H1 (cell line): ENCODE measurements around the gene JOSD1. TPM values are rescaled to one million over a fixed set of nuclear protein-coding genes. Genes with fewer than 3 reads are reported as not detected.

Experiments used
- CTCF ChIA-PET: fragments of 300-600 bp; sonication (Branson Sonifier 250); formaldehyde crosslinking; loops from one replicate; lab custom pipeline; 2021; ENCODE audit not compliant: partially characterized antibody; lab: Charles Lee
- POLR2A ChIA-PET: fragments of 300-600 bp; sonication (Branson Sonifier 250); formaldehyde crosslinking; loops from one replicate; lab custom pipeline; 2021; ENCODE audit warnings: inconsistent platforms; ENCODE audit not compliant: partially characterized antibody; lab: Charles Lee
- DNase-seq, 2 experiments: peaks; one replicate each; pipeline versions ENCODE4 v3.0.0 to v3.0.0-alpha.2; 2010 to 2022; ENCODE audit warnings: low spot score in 2 of 2, low read depth in 1 of 2, mixed read lengths in 1 of 2
- FAIRE-seq: peaks from 2 replicates; lab custom pipeline; 2011; peaks lifted over from hg19 to GRCh38; lab: Jason Lieb, UNC
- H2AFZ ChIP-seq: 2 replicates; pipeline ENCODE4 v1.8.1; 2012; ENCODE audit warnings: low read length, inconsistent platforms
- H2AK5ac ChIP-seq: 2 replicates; pipeline ENCODE4 v1.6.1; 2013; ENCODE audit warnings: low read depth, low read length
- H2BK120ac ChIP-seq: replicated peaks from 2 replicates; pipeline ENCODE3; 2013; ENCODE audit warnings: low read depth, low read length, inconsistent platforms
- H2BK12ac ChIP-seq: 2 replicates; pipeline ENCODE4 v1.6.1; 2013; ENCODE audit warnings: low read depth, low read length
- H2BK15ac ChIP-seq: 2 replicates; pipeline ENCODE4 v1.6.1; 2013; ENCODE audit warnings: low read length
- H2BK20ac ChIP-seq: 2 replicates; pipeline ENCODE4 v1.6.1; 2013; ENCODE audit warnings: low read length
- H2BK5ac ChIP-seq: 2 replicates; pipeline ENCODE4 v1.6.1; 2013; ENCODE audit warnings: low read depth, low read length
- H3K14ac ChIP-seq: 2 replicates; pipeline ENCODE4 v1.6.1; 2013; ENCODE audit warnings: inconsistent platforms; ENCODE audit not compliant: insufficient read length
- H3K18ac ChIP-seq: 2 replicates; pipeline ENCODE4 v1.6.1; 2013; ENCODE audit warnings: low read length; ENCODE audit errors: extremely low read depth
- H3K23ac ChIP-seq: 2 replicates; pipeline ENCODE4 v1.6.1; 2013; ENCODE audit warnings: inconsistent platforms; ENCODE audit not compliant: insufficient read length
- H3K23me2 ChIP-seq: 2 replicates; pipeline ENCODE4 v1.6.1; 2013; ENCODE audit warnings: low read depth, low read length
- H3K27ac ChIP-seq: 2 replicates; pipeline ENCODE4 v1.6.1; 2011; ENCODE audit warnings: low read depth, low read length, inconsistent platforms
- H3K27me3 ChIP-seq, 4 experiments: replicated peaks in 1 of 4; 1 replicate in 1 of 4; 2 replicates in 3 of 4; pipeline versions ENCODE4 v1.6.1 to v1.8.1; 2011 to 2013; ENCODE audit warnings: low read length in 3 of 4, mild to moderate bottlenecking in 3 of 4, inconsistent platforms in 2 of 4, mixed read lengths in 2 of 4, moderate library complexity in 1 of 4; ENCODE audit not compliant: control insufficient read depth in 3 of 4, insufficient read depth in 3 of 4; ENCODE audit errors: extremely low read depth in 1 of 4
- H3K36me3 ChIP-seq, 4 experiments: 2 replicates each; pipeline versions ENCODE4 v1.6.1 to v1.8.1; 2011 to 2013; ENCODE audit warnings: mild to moderate bottlenecking in 4 of 4, low read length in 3 of 4, moderate library complexity in 2 of 4, control low read depth in 1 of 4, inconsistent platforms in 1 of 4; ENCODE audit not compliant: insufficient read depth in 4 of 4, control insufficient read depth in 2 of 4
- H3K4ac ChIP-seq: replicated peaks from 2 replicates; pipeline ENCODE3; 2013; ENCODE audit warnings: low read length, low read depth, mixed read lengths, inconsistent platforms; ENCODE audit not compliant: insufficient read length
- H3K4me1 ChIP-seq, 4 experiments: replicated peaks in 1 of 4; 1 replicate in 1 of 4; 2 replicates in 3 of 4; pipeline versions ENCODE4 v1.6.1 to v1.8.1; 2011 to 2013; ENCODE audit warnings: low read length in 3 of 4, inconsistent platforms in 2 of 4, mixed read lengths in 1 of 4; ENCODE audit not compliant: insufficient read depth in 4 of 4, control insufficient read depth in 3 of 4
- H3K4me2 ChIP-seq, 2 experiments: 2 replicates each; pipeline versions ENCODE4 v1.6.1 to v1.8.1; 2011 to 2013; ENCODE audit warnings: low read depth in 2 of 2, low read length in 2 of 2, control low read depth in 1 of 2, inconsistent platforms in 1 of 2, mild to moderate bottlenecking in 1 of 2; ENCODE audit not compliant: insufficient read depth in 1 of 2
- H3K4me3 ChIP-seq, 4 experiments: fragments of 200-600, 300-600 bp in 1 of 4; sonication (generic), shearing (Covaris generic), sonication (Bioruptor Twin) in 1 of 4; 2 replicates each; pipeline versions ENCODE4 v1.5.1 to v1.8.1; 2011 to 2016; ENCODE audit warnings: low read length in 4 of 4, low read depth in 3 of 4, control low read depth in 2 of 4, inconsistent platforms in 2 of 4, mild to moderate bottlenecking in 2 of 4, mixed read lengths in 1 of 4, moderate library complexity in 1 of 4; ENCODE audit not compliant: insufficient read depth in 2 of 4; ENCODE audit errors: extremely low read depth in 1 of 4
- H3K56ac ChIP-seq: replicated peaks from 2 replicates; pipeline ENCODE3; 2013; ENCODE audit warnings: low read depth, mild to moderate bottlenecking, mixed read lengths, low read length, inconsistent platforms; ENCODE audit not compliant: insufficient read length
- H3K79me1 ChIP-seq: 2 replicates; pipeline ENCODE4 v1.6.1; 2013; ENCODE audit warnings: low read depth, low read length, control low read depth
- H3K79me2 ChIP-seq, 2 experiments: 2 replicates each; pipeline versions ENCODE4 v1.6.1 to v1.8.1; 2012 to 2013; ENCODE audit warnings: low read length in 2 of 2, mild to moderate bottlenecking in 2 of 2, inconsistent platforms in 1 of 2; ENCODE audit not compliant: insufficient read depth in 2 of 2, control insufficient read depth in 1 of 2
- H3K9ac ChIP-seq, 4 experiments: replicated peaks in 1 of 4; 1 replicate in 1 of 4; 2 replicates in 3 of 4; pipeline versions ENCODE4 v1.6.1 to v1.8.1; 2011 to 2013; ENCODE audit warnings: low read depth in 3 of 4, low read length in 3 of 4, control low read depth in 2 of 4, mild to moderate bottlenecking in 2 of 4, moderate library complexity in 2 of 4, inconsistent platforms in 1 of 4; ENCODE audit errors: extremely low read depth in 1 of 4
- H3K9me3 ChIP-seq, 2 experiments: 2 replicates each; pipeline versions ENCODE4 v1.6.1 to v1.8.1; 2012 to 2013; ENCODE audit warnings: mild to moderate bottlenecking in 2 of 2, moderate library complexity in 2 of 2, control low read depth in 1 of 2, inconsistent platforms in 1 of 2, low read depth in 1 of 2, low read length in 1 of 2, mixed read lengths in 1 of 2; ENCODE audit not compliant: insufficient read depth in 2 of 2
- H4K20me1 ChIP-seq, 2 experiments: replicated peaks in 1 of 2; 2 replicates each; pipeline versions ENCODE3 to v1.8.1; 2011 to 2013; ENCODE audit warnings: inconsistent platforms in 2 of 2, low read length in 2 of 2, mild to moderate bottlenecking in 1 of 2; ENCODE audit not compliant: insufficient read depth in 2 of 2, control insufficient read depth in 1 of 2
- H4K5ac ChIP-seq: 2 replicates; pipeline ENCODE4 v1.6.1; 2013; ENCODE audit warnings: low read length, low read depth, mixed read lengths, inconsistent platforms; ENCODE audit not compliant: insufficient read length
- H4K8ac ChIP-seq: 2 replicates; pipeline ENCODE4 v1.8.0; 2013; ENCODE audit warnings: mild to moderate bottlenecking, moderate library complexity, low read length, inconsistent platforms; ENCODE audit not compliant: insufficient read depth; ENCODE audit errors: extremely low read depth
- H4K91ac ChIP-seq: replicated peaks from 2 replicates; pipeline ENCODE3; 2013; ENCODE audit warnings: low read length, mixed read lengths, inconsistent platforms; ENCODE audit not compliant: insufficient read length
- TEAD4 ChIP-seq: IDR thresholded peaks from 2 replicates; pipeline ENCODE4 v1.6.1; 2012; ENCODE audit warnings: low read depth, low read length, inconsistent platforms, mixed read lengths
- WGBS, 2 experiments: shearing (Covaris generic) in 1 of 2; methylation state at CpG; one replicate each; pipeline versions ENCODE4 v1.1.6 to v1.1.7; 2013 to 2015; ENCODE audit warnings: low lambda C conversion rate in 2 of 2, mixed read lengths in 2 of 2, inconsistent platforms in 1 of 2, low coverage in 1 of 2, missing lambda C conversion rate in 1 of 2; ENCODE audit not compliant: insufficient replicate concordance in 2 of 2, insufficient coverage in 1 of 2, insufficient read length in 1 of 2; ENCODE audit errors: extremely low coverage in 1 of 2, missing lambda C conversion rate in 1 of 2; 5-methylcytosine and 5-hydroxymethylcytosine counted together
- polyA plus RNA-seq, 7 experiments: library from polyadenylated mRNA; depleted of rRNA in 3 of 7; stranded (reverse) in 5 of 7; unstranded in 2 of 7; fragments of >200 nt in 5 of 7; fragments of 200-250 nt in 2 of 7; gene quantifications; 1 replicate in 5 of 7; 2 replicates in 1 of 7; 4 replicates in 1 of 7; pipeline versions ENCODE4 v1.2.1 to v1.2.3, GENCODE V29; 2011 to 2013; ENCODE audit warnings: missing spikeins in 2 of 7, mixed read lengths in 2 of 7
- total RNA-seq: library from RNA; stranded (reverse); fragmentation: NEBNext Ultra II Directional; extraction: Animal tissue kit (Norgen Biotek cat#: 25700); gene quantifications from 2 replicates; pipeline ENCODE4 v1.2.1, GENCODE V29; 2021

The JOSD1 gene
- total and polyA plus RNA-seq, 2 of the 8 experiments (the other 6 are each of a cell fraction or from before 2014, with no cell fraction given) = 18.4 to 20.2 TPM

- ChIA-PET CTCF (interaction anchor here (0.6 to 11.1 kb wide), 4 partner anchors 10 to 57 kb away, joined by 3 to 124 read pairs (median 106); partner anchors contain the start of gene TOMM22), POLR2A (interaction anchor here (0.7 to 13.2 kb wide), 5 partner anchors 12 to 113 kb away, joined by 3 to 112 read pairs (median 3); no protein-coding TSS in a partner anchor)
- Histone ChIP-seq H3K27me3 (no peaks in the 10 kb centered on the region), H4K91ac (no peak overlapping the region), H2AK5ac (no peak overlapping the region), H3K79me1 (no peaks in the 10 kb centered on the region), H3K36me3 (peaks cover 7 to 14% (median 9%) of the 10 kb centered on the region in 4 experiments; a peak in 6 of 8 replicates), H3K23ac (no peak overlapping the region), H2BK120ac (no peak overlapping the region), H3K18ac (no peak overlapping the region), H3K56ac (no peak overlapping the region), H2BK12ac (no peak overlapping the region), H3K27ac (no peak overlapping the region), H4K5ac (no peak overlapping the region), H3K4me3 (no peak overlapping the region), H3K79me2 (no peaks in the 10 kb centered on the region), H3K23me2 (no peaks in the 10 kb centered on the region), H2BK20ac (no peak overlapping the region), H4K20me1 (peaks cover 0 to 7% of the 10 kb centered on the region in 2 experiments), H3K14ac (no peak overlapping the region), H2AFZ (no peak overlapping the region), H2BK15ac (no peak overlapping the region), H3K9ac (no peak overlapping the region), H3K4ac (no peak overlapping the region), H3K4me2 (no peak overlapping the region), H3K9me3 (no peaks in the 10 kb centered on the region), H3K4me1 (no peaks in the 10 kb centered on the region), H2BK5ac (no peak overlapping the region; the same call in 1 of the 2 replicates), H4K8ac (no peak overlapping the region; the same call in 1 of the 2 replicates)
- FAIRE-seq = no peak
- no peak for TF ChIP-seq TEAD4
- DNase-seq = no peak
- WGBS, 2 experiments = 98% methylated on average over 17 of the region's 18 CpGs; no CpG with 5 or more reads in 1 of the 2 experiments
Measured at GRCh38 chr22:38738475-38739070, 37.8 kb upstream of the JOSD1 start.
